ENCODE data around the gene RRAGA.

RRAGA gene

DNA sequence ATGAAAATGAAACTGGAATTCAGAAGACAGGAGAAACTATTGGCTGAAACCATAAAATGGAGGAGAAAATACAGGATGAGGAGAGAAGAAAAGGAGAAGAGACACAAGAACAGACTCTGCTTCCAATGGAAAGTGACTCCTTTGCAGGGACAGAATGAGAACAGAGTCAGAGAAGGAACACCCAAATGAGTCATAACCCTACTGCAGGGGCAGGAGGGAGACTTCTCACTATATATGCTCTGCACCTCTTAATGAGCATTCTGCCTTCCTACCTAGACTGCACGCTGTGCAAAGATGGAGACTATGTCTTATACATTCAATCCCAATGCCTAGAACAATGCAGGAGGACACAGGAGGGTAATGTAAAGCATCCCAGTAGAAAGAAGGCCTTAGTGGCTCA is 18.3 kb upstream of the RRAGA start:
- Histone ChIP-seq H3K27me3 (ENCODE audit: control insufficient read depth in 1 of 2, insufficient read depth in 2 of 2, low read length in 2 of 2) (no peaks in the 10 kb centered on the region), H3K27ac (ENCODE audit: low read depth, low read length) (no peak overlapping the region), H3K4me3 (ENCODE audit: low read depth in 1 of 2, low read length in 2 of 2) (no peak overlapping the region), H3K36me3 (ENCODE audit: insufficient read depth, low read length) (no peaks in the 10 kb centered on the region), H3K9ac (ENCODE audit: low read length) (no peak overlapping the region), H3K9me3 (ENCODE audit: low read length) (no peaks in the 10 kb centered on the region), H3K4me1 (ENCODE audit: insufficient read depth, low read length) (no peaks in the 10 kb centered on the region)

GRCh38 chr9:19032406-19032805 is 16.8 kb upstream of the RRAGA start:
- H3K4me1 ChIP-seq (ENCODE audit: insufficient read depth, low read length) = no peaks in the 10 kb centered on the region
- H3K9ac ChIP-seq (ENCODE audit: low read length) = no peak overlapping the region
- no peaks in the 10 kb centered on the region for H3K36me3 ChIP-seq (ENCODE audit: insufficient read depth, low read length)
- H3K27me3 ChIP-seq (ENCODE audit: control insufficient read depth in 1 of 2, insufficient read depth in 2 of 2, low read length in 2 of 2) = no peaks in the 10 kb centered on the region
- no peak overlapping the region for H3K27ac ChIP-seq (ENCODE audit: low read depth, low read length)
- no peaks in the 10 kb centered on the region for H3K9me3 ChIP-seq (ENCODE audit: low read length)
- H3K4me3 ChIP-seq (ENCODE audit: low read depth in 1 of 2, low read length in 2 of 2) = no peak overlapping the region

- H3K9me3 ChIP-seq (ENCODE audit: low read length) = no peaks in the 10 kb centered on the region
- H3K9ac ChIP-seq (ENCODE audit: low read length) = no peak within 1 kb of the TSS
- H3K4me3 ChIP-seq (ENCODE audit: low read depth in 1 of 2, low read length in 2 of 2) = no peak within 1 kb of the TSS
- no peaks in the 10 kb centered on the region for H3K36me3 ChIP-seq (ENCODE audit: insufficient read depth, low read length)
- H3K4me1 ChIP-seq (ENCODE audit: insufficient read depth, low read length) = no peaks in the 10 kb centered on the region
- no peak within 1 kb of the TSS for H3K27ac ChIP-seq (ENCODE audit: low read depth, low read length)
- no peaks in the 10 kb centered on the region for H3K27me3 ChIP-seq (ENCODE audit: control insufficient read depth in 1 of 2, insufficient read depth in 2 of 2, low read length in 2 of 2)
Measured at GRCh38 chr9:19033015-19033414, 16.2 kb upstream of the RRAGA start, which contains the start of gene SAXO1. SAXO1 (minus strand) TSS chr9:19033209; CDS start chr9:19032908, 301 bp downstream.

GRCh38 chr9:19036611-19037010 is 12.6 kb upstream of the RRAGA start:
- Histone ChIP-seq H3K9ac (ENCODE audit: low read length) (no peak overlapping the region), H3K27ac (ENCODE audit: low read depth, low read length) (no peak overlapping the region), H3K27me3 (ENCODE audit: control insufficient read depth in 1 of 2, insufficient read depth in 2 of 2, low read length in 2 of 2) (no peaks in the 10 kb centered on the region), H3K9me3 (ENCODE audit: low read length) (no peaks in the 10 kb centered on the region), H3K4me1 (ENCODE audit: insufficient read depth, low read length) (no peaks in the 10 kb centered on the region), H3K36me3 (ENCODE audit: insufficient read depth, low read length) (no peaks in the 10 kb centered on the region), H3K4me3 (ENCODE audit: low read depth in 1 of 2, low read length in 2 of 2) (no peak overlapping the region)

GRCh38 chr9:19049917-19050636 is 850 bp downstream of the RRAGA start:
- Histone ChIP-seq H3K9me3 (ENCODE audit: low read length) (no peaks in the 10 kb centered on the region), H3K36me3 (ENCODE audit: insufficient read depth, low read length) (peaks cover 5% of the 10 kb centered on the region), H3K27me3 (ENCODE audit: control insufficient read depth in 1 of 2, insufficient read depth in 2 of 2, low read length in 2 of 2) (no peaks in the 10 kb centered on the region), H3K9ac (ENCODE audit: low read length) (peak overlapping the region; percentile 88), H3K4me3 (ENCODE audit: low read depth in 1 of 2, low read length in 2 of 2) (peak overlapping the region; percentile 88 to 98), H3K4me1 (ENCODE audit: insufficient read depth, low read length) (peaks cover 15% of the 10 kb centered on the region), H3K27ac (ENCODE audit: low read depth, low read length) (peak overlapping the region; percentile 65)

- H3K9ac ChIP-seq (ENCODE audit: low read length) = peak overlapping the region; percentile 88
- peaks cover 5% of the 10 kb centered on the region for H3K36me3 ChIP-seq (ENCODE audit: insufficient read depth, low read length)
- H3K27ac ChIP-seq (ENCODE audit: low read depth, low read length) = peak overlapping the region; percentile 65
- H3K4me1 ChIP-seq (ENCODE audit: insufficient read depth, low read length) = peaks cover 15% of the 10 kb centered on the region
- no peaks in the 10 kb centered on the region for H3K27me3 ChIP-seq (ENCODE audit: control insufficient read depth in 1 of 2, insufficient read depth in 2 of 2, low read length in 2 of 2)
- no peaks in the 10 kb centered on the region for H3K9me3 ChIP-seq (ENCODE audit: low read length)
- peak overlapping the region; percentile 88 to 98 for H3K4me3 ChIP-seq (ENCODE audit: low read depth in 1 of 2, low read length in 2 of 2)
Measured at GRCh38 chr9:19050637-19051591, 1.7 kb downstream of the RRAGA start.

DNA sequence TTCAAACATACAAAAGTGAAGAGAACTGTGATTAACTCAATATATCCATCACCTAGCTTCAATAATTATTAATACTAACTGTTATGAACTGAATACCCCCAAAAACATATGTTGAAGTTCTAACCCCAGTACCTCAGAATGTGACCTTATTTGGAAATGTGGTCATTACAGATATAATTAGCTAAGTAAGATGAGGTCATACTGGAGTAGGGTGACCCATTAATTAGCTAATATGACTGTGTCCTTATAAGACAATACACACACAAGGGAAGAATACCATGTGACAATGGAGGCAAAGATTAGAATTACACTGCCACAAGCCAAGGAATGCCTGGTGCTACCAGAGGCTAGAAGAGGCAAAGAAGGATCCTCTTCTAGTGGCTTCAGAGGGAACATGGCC is 7.8 kb downstream of the RRAGA start:
- no peaks in the 10 kb centered on the region for H3K27me3 ChIP-seq (ENCODE audit: control insufficient read depth in 1 of 2, insufficient read depth in 2 of 2, low read length in 2 of 2)
- H3K36me3 ChIP-seq (ENCODE audit: insufficient read depth, low read length) = peaks cover 26% of the 10 kb centered on the region
- H3K9me3 ChIP-seq (ENCODE audit: low read length) = no peaks in the 10 kb centered on the region
- H3K4me1 ChIP-seq (ENCODE audit: insufficient read depth, low read length) = no peaks in the 10 kb centered on the region
- H3K9ac ChIP-seq (ENCODE audit: low read length) = no peak overlapping the region
- no peak overlapping the region for H3K4me3 ChIP-seq (ENCODE audit: low read depth in 1 of 2, low read length in 2 of 2)
- no peak overlapping the region for H3K27ac ChIP-seq (ENCODE audit: low read depth, low read length)

GRCh38 chr9:19074229-19074628 is 25.0 kb downstream of the RRAGA start:
- peaks cover 24% of the 10 kb centered on the region for H3K36me3 ChIP-seq (ENCODE audit: insufficient read depth, low read length)
- no peak overlapping the region for H3K9ac ChIP-seq (ENCODE audit: low read length)
- H3K27me3 ChIP-seq (ENCODE audit: control insufficient read depth in 1 of 2, insufficient read depth in 2 of 2, low read length in 2 of 2) = no peaks in the 10 kb centered on the region
- H3K9me3 ChIP-seq (ENCODE audit: low read length) = no peaks in the 10 kb centered on the region
- H3K4me1 ChIP-seq (ENCODE audit: insufficient read depth, low read length) = no peaks in the 10 kb centered on the region
- H3K27ac ChIP-seq (ENCODE audit: low read depth, low read length) = no peak overlapping the region
- H3K4me3 ChIP-seq (ENCODE audit: low read depth in 1 of 2, low read length in 2 of 2) = no peak overlapping the region

DNA sequence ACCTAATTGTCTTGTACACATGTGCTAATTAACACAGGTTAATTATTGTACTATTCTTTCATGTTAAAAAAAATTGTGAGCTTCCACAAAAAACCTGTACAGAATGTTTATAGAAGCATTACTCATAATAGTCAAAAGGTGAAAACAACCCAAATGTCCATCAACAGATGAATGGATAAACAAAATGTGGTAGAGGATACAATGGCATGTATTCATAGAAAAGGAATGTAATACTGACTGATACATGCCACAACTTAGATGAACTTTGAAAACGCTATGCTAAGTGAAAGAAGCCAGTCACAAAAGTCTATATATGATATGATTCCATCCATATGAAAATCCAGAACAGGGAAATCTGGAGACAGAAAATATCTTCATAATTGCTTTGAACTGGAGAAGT is 25.6 kb downstream of the RRAGA start:
- Histone ChIP-seq H3K27ac (ENCODE audit: low read depth, low read length) (no peak overlapping the region), H3K9ac (ENCODE audit: low read length) (no peak overlapping the region), H3K36me3 (ENCODE audit: insufficient read depth, low read length) (peaks cover 23% of the 10 kb centered on the region), H3K9me3 (ENCODE audit: low read length) (no peaks in the 10 kb centered on the region), H3K27me3 (ENCODE audit: control insufficient read depth in 1 of 2, insufficient read depth in 2 of 2, low read length in 2 of 2) (no peaks in the 10 kb centered on the region), H3K4me1 (ENCODE audit: insufficient read depth, low read length) (no peaks in the 10 kb centered on the region), H3K4me3 (ENCODE audit: low read depth in 1 of 2, low read length in 2 of 2) (no peak overlapping the region)

DNA sequence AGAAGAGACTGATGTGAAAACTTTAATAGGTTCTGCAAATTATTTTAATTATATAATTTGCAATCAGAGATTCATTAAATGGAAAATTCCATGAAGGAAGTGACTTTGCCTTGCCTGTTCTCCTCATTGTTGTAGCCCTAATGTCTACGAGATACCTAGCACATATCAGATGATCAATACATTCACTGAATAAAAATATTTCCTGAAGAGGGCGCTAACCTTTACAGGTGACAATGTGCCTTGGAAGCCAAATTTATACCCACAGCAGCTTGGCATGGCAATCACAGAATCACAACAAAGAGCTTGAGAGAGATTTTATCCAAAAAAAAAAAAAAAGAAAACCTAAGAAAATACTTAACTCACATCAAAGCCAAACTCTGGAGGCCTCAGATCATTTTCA is 36.1 kb downstream of the RRAGA start:
- H3K27me3 ChIP-seq (ENCODE audit: control insufficient read depth in 1 of 2, insufficient read depth in 2 of 2, low read length in 2 of 2) = no peaks in the 10 kb centered on the region
- no peak overlapping the region for H3K9ac ChIP-seq (ENCODE audit: low read length)
- no peaks in the 10 kb centered on the region for H3K9me3 ChIP-seq (ENCODE audit: low read length)
- peaks cover 17% of the 10 kb centered on the region for H3K36me3 ChIP-seq (ENCODE audit: insufficient read depth, low read length)
- no peak overlapping the region for H3K27ac ChIP-seq (ENCODE audit: low read depth, low read length)
- H3K4me3 ChIP-seq (ENCODE audit: low read depth in 1 of 2, low read length in 2 of 2) = no peak overlapping the region
- no peaks in the 10 kb centered on the region for H3K4me1 ChIP-seq (ENCODE audit: insufficient read depth, low read length)

DNA sequence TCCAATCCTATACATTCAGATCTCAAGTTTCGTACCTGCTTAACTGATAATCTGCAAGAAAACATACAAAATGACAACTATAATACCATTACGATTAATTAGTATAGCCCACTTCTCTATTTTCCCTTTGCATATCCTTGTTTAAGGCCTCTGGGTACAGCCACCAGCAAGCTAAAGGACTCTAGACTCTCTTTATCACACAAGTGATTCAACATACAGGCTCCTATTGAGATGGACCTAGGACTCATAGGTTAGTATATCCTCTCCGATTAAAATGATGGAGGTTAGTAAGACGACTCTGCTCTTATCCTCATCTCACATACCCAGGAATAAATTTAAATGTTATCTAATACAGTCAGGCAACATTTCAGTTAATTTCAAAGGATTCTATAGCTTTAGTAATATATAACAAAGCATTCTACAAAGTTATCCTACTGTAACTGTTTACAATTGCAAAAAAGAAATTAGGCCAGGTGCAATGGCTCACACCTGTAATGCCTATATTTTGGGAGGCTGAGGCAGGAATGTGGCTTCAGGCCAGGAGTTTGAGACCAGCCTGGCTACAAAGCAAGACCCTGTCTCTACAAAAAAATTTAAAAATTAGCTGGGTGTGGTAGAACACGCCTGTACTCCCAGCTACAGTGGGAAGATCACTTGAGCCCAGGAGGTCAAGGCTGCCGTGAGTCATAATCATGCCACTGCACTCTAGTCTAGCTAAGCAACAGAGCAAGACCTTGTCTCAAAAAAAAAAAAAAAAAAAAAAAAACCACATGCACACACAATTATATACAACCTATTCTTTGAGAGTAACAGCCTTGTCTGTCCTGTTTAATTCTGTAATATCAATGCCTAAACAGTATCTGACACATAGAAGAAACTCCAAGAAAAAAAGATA is 38.1 kb downstream of the RRAGA start:
- peaks cover 36% of the 10 kb centered on the region for H3K36me3 ChIP-seq (ENCODE audit: insufficient read depth, low read length)
- no peaks in the 10 kb centered on the region for H3K4me1 ChIP-seq (ENCODE audit: insufficient read depth, low read length)
- no peak overlapping the region for H3K9ac ChIP-seq (ENCODE audit: low read length)
- H3K27ac ChIP-seq (ENCODE audit: low read depth, low read length) = no peak overlapping the region
- no peak overlapping the region for H3K4me3 ChIP-seq (ENCODE audit: low read depth in 1 of 2, low read length in 2 of 2)
- H3K27me3 ChIP-seq (ENCODE audit: control insufficient read depth in 1 of 2, insufficient read depth in 2 of 2, low read length in 2 of 2) = no peaks in the 10 kb centered on the region
- H3K9me3 ChIP-seq (ENCODE audit: low read length) = no peaks in the 10 kb centered on the region
